T-helper 1 cell treated with Interleukin-12 subunit alpha and Interleukin-12 subunit beta and Interleukin-4 antibody, amounts not matched to agents 30 ng/mL and 1 ng/mL, for 36 hours (primary cell): ENCODE data around the gene COX20. TPM values are rescaled to one million over a fixed set of nuclear protein-coding genes. Genes with fewer than 3 reads are reported as not detected.

Source experiments
- intact Hi-C: fragments of 100-400 bp; cut with micrococcal nuclease; formaldehyde crosslinking; loops from one replicate; pipeline ENCODE4 v1.15.1; 2024
- total RNA-seq: library from RNA; stranded (reverse); gene quantifications from 2 replicates; pipeline ENCODE4 v1.2.3, GENCODE V29; 2022

Gene COX20
- total RNA-seq, 1 donor from 2014 or later = 22.2 TPM

- intact Hi-C loops = no loop called here
Observed at GRCh38 chr1:244821134-244821533, 14.3 kb upstream of the COX20 start.

GRCh38 chr1:244822878-244823277, 12.6 kb upstream of the COX20 start:
- intact Hi-C loops = no loop called here

- intact Hi-C loops = no loop called here
Observed at GRCh38 chr1:244826712-244827111, 8.7 kb upstream of the COX20 start.

- intact Hi-C loops = loop anchor here (10.0 kb wide), 2 partner anchors 506 to 976 kb away; partner anchors contain the start of gene AKT3
Observed at GRCh38 chr1:244830639-244831038, 4.8 kb upstream of the COX20 start.

GRCh38 chr1:244833260-244833659, 2.2 kb upstream of the COX20 start:
- intact Hi-C loops = loop anchor here (10.0 kb wide), 2 partner anchors 508 to 978 kb away; partner anchors contain the start of gene AKT3

- intact Hi-C loops = loop anchor here (1.0 to 10.0 kb wide), 6 partner anchors 33 to 979 kb away; partner anchors contain the start of gene AKT3
Observed at GRCh38 chr1:244833734-244834542, 1.5 kb upstream of the COX20 start.

GRCh38 chr1:244834543-244835275, 749 bp upstream of the COX20 start:
- intact Hi-C loops = loop anchor here (1.0 to 10.0 kb wide), 13 partner anchors 30 to 1732 kb away; partner anchors contain the start of genes AKT3, CEP170, CNST and HNRNPU

GRCh38 chr1:244836135-244836521, 670 bp downstream of the COX20 start:
- intact Hi-C loops = loop anchor here (1.0 to 10.0 kb wide), 3 partner anchors 8 to 981 kb away; partner anchors contain the start of gene AKT3

GRCh38 chr1:244836584-244836983, 1.1 kb downstream of the COX20 start:
- intact Hi-C loops = loop anchor here (1.0 to 10.0 kb wide), 3 partner anchors 8 to 982 kb away; partner anchors contain the start of gene AKT3

GRCh38 chr1:244837597-244838258, 2.3 kb downstream of the COX20 start:
- intact Hi-C loops = loop anchor here (10.0 kb wide), 2 partner anchors 513 to 983 kb away; partner anchors contain the start of gene AKT3

- intact Hi-C loops = loop anchor here (10.0 kb wide), 2 partner anchors 515 to 985 kb away; partner anchors contain the start of gene AKT3
Observed at GRCh38 chr1:244839656-244840055, 4.2 kb downstream of the COX20 start.

GRCh38 chr1:244840219-244840794, 4.8 kb downstream of the COX20 start:
- intact Hi-C loops = no loop called here

- intact Hi-C loops = no loop called here
Observed at GRCh38 chr1:244841273-244841927, 5.9 kb downstream of the COX20 start.

- intact Hi-C loops = no loop called here
Observed at GRCh38 chr1:244843148-244843978, 7.9 kb downstream of the COX20 start.

GRCh38 chr1:244844155-244845121, 9.0 kb downstream of the COX20 start:
- intact Hi-C loops = loop anchor here (1.0 kb wide), 1 partner anchor 8 kb away; no protein-coding TSS in a partner anchor

GRCh38 chr1:244846653-244847052, 11.2 kb downstream of the COX20 start:
- intact Hi-C loops = loop anchor here (1.0 kb wide), 1 partner anchor 9 kb away; no protein-coding TSS in a partner anchor

- intact Hi-C loops = no loop called here
Observed at GRCh38 chr1:244849189-244849866, 13.9 kb downstream of the COX20 start.
